GM23338 (cell line): Measurements from ENCODE around the gene REL. TPM values are rescaled to one million over a fixed set of nuclear protein-coding genes. Genes with fewer than 3 reads are reported as not detected.

ENCODE experiments used
- ATAC-seq: fragments of 200-7000 bp; cut with Tn5 transposase; 3 replicates; pipeline ENCODE4 v1.9.1; 2020
- DNase-seq: peaks from one replicate; pipeline ENCODE4 v3.0.0-alpha.2; 2015; ENCODE audit warnings: low spot score
- H2AFZ ChIP-seq: fragments of 200-600 bp; sonication (generic); 2 replicates; pipeline ENCODE4 v1.8.0; 2016; ENCODE audit warnings: antibody characterized with exemption, mild to moderate bottlenecking, moderate library complexity
- H3F3A ChIP-seq: fragments of 200-600 bp; sonication (generic); replicated peaks from 2 replicates; pipeline ENCODE4 v1.8.0; 2017; ENCODE audit warnings: antibody characterized with exemption, mixed run types, low read depth
- H3K27ac ChIP-seq: fragments of 200-600 bp; sonication (generic); 2 replicates; pipeline ENCODE4 v1.6.1; 2016; ENCODE audit warnings: low read depth
- H3K27me3 ChIP-seq: fragments of 200-600 bp; sonication (generic); 2 replicates; pipeline ENCODE4 v1.8.0; 2016; ENCODE audit warnings: mild to moderate bottlenecking, mixed run types, moderate library complexity; ENCODE audit not compliant: insufficient read depth
- H3K36me3 ChIP-seq: fragments of 200-600 bp; sonication (generic); 2 replicates; pipeline ENCODE4 v1.8.0; 2016; ENCODE audit warnings: mild to moderate bottlenecking; ENCODE audit not compliant: insufficient read depth
- H3K4me1 ChIP-seq: fragments of 200-600 bp; sonication (generic); 2 replicates; pipeline ENCODE4 v1.8.0; 2016; ENCODE audit warnings: mild to moderate bottlenecking, moderate library complexity; ENCODE audit not compliant: insufficient read depth
- H3K4me2 ChIP-seq: fragments of 200-600 bp; sonication (generic); 2 replicates; pipeline ENCODE4 v1.7.1; 2017; ENCODE audit warnings: mixed run types
- H3K4me3 ChIP-seq: fragments of 200-600 bp; sonication (generic); 2 replicates; pipeline ENCODE4 v1.6.1; 2016; ENCODE audit warnings: mixed run types
- H3K79me2 ChIP-seq: fragments of 200-600 bp; sonication (generic); replicated peaks from 2 replicates; pipeline ENCODE4 v1.8.0; 2017; ENCODE audit warnings: mild to moderate bottlenecking; ENCODE audit not compliant: insufficient read depth
- H3K9me2 ChIP-seq: fragments of 200-600 bp; sonication (generic); 2 replicates; pipeline ENCODE4 v1.8.0; 2017; ENCODE audit not compliant: insufficient read depth
- H4K20me1 ChIP-seq: fragments of 200-600 bp; sonication (generic); replicated peaks from 2 replicates; pipeline ENCODE4 v1.8.0; 2017; ENCODE audit warnings: mild to moderate bottlenecking; ENCODE audit not compliant: insufficient read depth
- H3K27ac Mint-ChIP-seq: 2 replicates; pipeline ENCODE4 v1.8.0; 2020; ENCODE audit warnings: inconsistent platforms, mild to moderate bottlenecking, moderate library complexity, mixed read lengths
- H3K27me3 Mint-ChIP-seq: 3 replicates; pipeline ENCODE4 v1.8.0; 2022; ENCODE audit warnings: low read depth, mild to moderate bottlenecking, moderate library complexity, mixed read lengths, inconsistent platforms; ENCODE audit not compliant: insufficient read depth, poor library complexity
- H3K36me3 Mint-ChIP-seq: 3 replicates; pipeline ENCODE4 v1.8.0; 2021; ENCODE audit warnings: low read depth, mild to moderate bottlenecking, inconsistent platforms, moderate library complexity, mixed read lengths
- H3K4me1 Mint-ChIP-seq: 3 replicates; pipeline ENCODE4 v1.8.0; 2020; ENCODE audit warnings: mild to moderate bottlenecking, inconsistent platforms, mixed read lengths
- H3K4me3 Mint-ChIP-seq: 3 replicates; pipeline ENCODE4 v1.8.0; 2021; ENCODE audit warnings: moderate library complexity, mild to moderate bottlenecking, inconsistent platforms, mixed read lengths
- H3K9me3 Mint-ChIP-seq: 3 replicates; pipeline ENCODE4 v1.8.0; 2020; ENCODE audit warnings: moderate library complexity, mild to moderate bottlenecking, inconsistent platforms, mixed read lengths
- EZH2phosphoT487 ChIP-seq: fragments of 200-600 bp; sonication (generic); IDR thresholded peaks from one replicate; pipeline ENCODE4 v1.8.1; 2018; ENCODE audit warnings: antibody characterized with exemption; ENCODE audit not compliant: unreplicated experiment
- JUNB ChIP-seq: IDR thresholded peaks from one replicate; pipeline ENCODE4 v1.6.1; 2016; ENCODE audit warnings: antibody characterized with exemption; ENCODE audit not compliant: unreplicated experiment
- NANOG ChIP-seq: IDR thresholded peaks from 2 replicates; pipeline ENCODE4 v1.6.1; 2016; ENCODE audit warnings: antibody characterized with exemption, borderline replicate concordance
- POLR2AphosphoS5 ChIP-seq: IDR thresholded peaks from 2 replicates; pipeline ENCODE4 v1.6.1; 2016; ENCODE audit warnings: antibody characterized with exemption, low read depth
- STAT1 ChIP-seq: IDR thresholded peaks from one replicate; pipeline ENCODE4 v1.6.1; 2016; ENCODE audit warnings: antibody characterized with exemption; ENCODE audit not compliant: unreplicated experiment
- ZNF114 ChIP-seq: fragments of 250-450 bp; sonication (Bioruptor Pico); IDR thresholded peaks from 2 replicates; pipeline ENCODE4 v1.5.0; 2020; ENCODE audit warnings: mild to moderate bottlenecking, moderate library complexity
- ZNF331 ChIP-seq: fragments of 250-450 bp; sonication (Bioruptor Pico); IDR thresholded peaks from 2 replicates; pipeline ENCODE4 v1.5.0; 2020; ENCODE audit warnings: low read depth, mild to moderate bottlenecking, moderate library complexity
- polyA plus RNA-seq: library from polyadenylated mRNA; unstranded; fragments of >200 nt; fragmentation: Nextera tagmentation; extraction: Ambion mirVana; gene quantifications from 2 replicates; pipeline ENCODE4 v1.2.1, GENCODE V29; 2016
- total RNA-seq: library from RNA; depleted of rRNA; stranded (reverse); fragments of >200 nt; shearing (Covaris generic); gene quantifications from 2 replicates; pipeline ENCODE4 v1.2.3, GENCODE V29; 2014
- TF ChIP-seq, protein P1 (sequence below): fragments of 250-450 bp; sonication (Bioruptor Pico); IDR thresholded peaks from 2 replicates; pipeline ENCODE4 v1.5.0; 2020; ENCODE audit warnings: mild to moderate bottlenecking, moderate library complexity
- TF ChIP-seq, protein P2 (sequence below): IDR thresholded peaks from one replicate; pipeline ENCODE4 v1.6.1; 2018; ENCODE audit warnings: antibody characterized with exemption; ENCODE audit not compliant: unreplicated experiment

The REL gene
- total and polyA plus RNA-seq, 2 experiments from 2014 or later = 4.1 to 8.0 TPM

GRCh38 chr2:60836491-60836890, 44.9 kb upstream of the REL start:
- no peaks in the 10 kb centered on the region; the same call in 1 of the 2 replicates for H4K20me1 ChIP-seq
- H3K4me1 ChIP-seq = 0 out of 2 replicates have a peak, but pooled peaks cover 9% of the 10 kb centered on the region
- Mint-ChIP-seq H3K9me3 (no peaks in the 10 kb centered on the region), H3K27ac (no peak overlapping the region), H3K36me3 (no peaks in the 10 kb centered on the region), H3K4me3 (no peak overlapping the region), H3K4me1 (peaks cover 9% of the 10 kb centered on the region), H3K27me3 (peaks cover 31% of the 10 kb centered on the region)
- no peak for DNase-seq
- H2AFZ ChIP-seq = no peak overlapping the region
- H3K36me3 ChIP-seq = no peaks in the 10 kb centered on the region
- H3K4me3 ChIP-seq = no peak overlapping the region
- H3K9me2 ChIP-seq = no peaks in the 10 kb centered on the region
- no peaks in the 10 kb centered on the region for H3K79me2 ChIP-seq
- TF ChIP-seq ZNF114 (CRISPR knock-in tag) (no peak), NANOG (no peak), JUNB (no peak), POLR2AphosphoS5 (no peak), EZH2phosphoT487 (no peak), ZNF331 (no peak)
- TF ChIP-seq, protein P1, sequence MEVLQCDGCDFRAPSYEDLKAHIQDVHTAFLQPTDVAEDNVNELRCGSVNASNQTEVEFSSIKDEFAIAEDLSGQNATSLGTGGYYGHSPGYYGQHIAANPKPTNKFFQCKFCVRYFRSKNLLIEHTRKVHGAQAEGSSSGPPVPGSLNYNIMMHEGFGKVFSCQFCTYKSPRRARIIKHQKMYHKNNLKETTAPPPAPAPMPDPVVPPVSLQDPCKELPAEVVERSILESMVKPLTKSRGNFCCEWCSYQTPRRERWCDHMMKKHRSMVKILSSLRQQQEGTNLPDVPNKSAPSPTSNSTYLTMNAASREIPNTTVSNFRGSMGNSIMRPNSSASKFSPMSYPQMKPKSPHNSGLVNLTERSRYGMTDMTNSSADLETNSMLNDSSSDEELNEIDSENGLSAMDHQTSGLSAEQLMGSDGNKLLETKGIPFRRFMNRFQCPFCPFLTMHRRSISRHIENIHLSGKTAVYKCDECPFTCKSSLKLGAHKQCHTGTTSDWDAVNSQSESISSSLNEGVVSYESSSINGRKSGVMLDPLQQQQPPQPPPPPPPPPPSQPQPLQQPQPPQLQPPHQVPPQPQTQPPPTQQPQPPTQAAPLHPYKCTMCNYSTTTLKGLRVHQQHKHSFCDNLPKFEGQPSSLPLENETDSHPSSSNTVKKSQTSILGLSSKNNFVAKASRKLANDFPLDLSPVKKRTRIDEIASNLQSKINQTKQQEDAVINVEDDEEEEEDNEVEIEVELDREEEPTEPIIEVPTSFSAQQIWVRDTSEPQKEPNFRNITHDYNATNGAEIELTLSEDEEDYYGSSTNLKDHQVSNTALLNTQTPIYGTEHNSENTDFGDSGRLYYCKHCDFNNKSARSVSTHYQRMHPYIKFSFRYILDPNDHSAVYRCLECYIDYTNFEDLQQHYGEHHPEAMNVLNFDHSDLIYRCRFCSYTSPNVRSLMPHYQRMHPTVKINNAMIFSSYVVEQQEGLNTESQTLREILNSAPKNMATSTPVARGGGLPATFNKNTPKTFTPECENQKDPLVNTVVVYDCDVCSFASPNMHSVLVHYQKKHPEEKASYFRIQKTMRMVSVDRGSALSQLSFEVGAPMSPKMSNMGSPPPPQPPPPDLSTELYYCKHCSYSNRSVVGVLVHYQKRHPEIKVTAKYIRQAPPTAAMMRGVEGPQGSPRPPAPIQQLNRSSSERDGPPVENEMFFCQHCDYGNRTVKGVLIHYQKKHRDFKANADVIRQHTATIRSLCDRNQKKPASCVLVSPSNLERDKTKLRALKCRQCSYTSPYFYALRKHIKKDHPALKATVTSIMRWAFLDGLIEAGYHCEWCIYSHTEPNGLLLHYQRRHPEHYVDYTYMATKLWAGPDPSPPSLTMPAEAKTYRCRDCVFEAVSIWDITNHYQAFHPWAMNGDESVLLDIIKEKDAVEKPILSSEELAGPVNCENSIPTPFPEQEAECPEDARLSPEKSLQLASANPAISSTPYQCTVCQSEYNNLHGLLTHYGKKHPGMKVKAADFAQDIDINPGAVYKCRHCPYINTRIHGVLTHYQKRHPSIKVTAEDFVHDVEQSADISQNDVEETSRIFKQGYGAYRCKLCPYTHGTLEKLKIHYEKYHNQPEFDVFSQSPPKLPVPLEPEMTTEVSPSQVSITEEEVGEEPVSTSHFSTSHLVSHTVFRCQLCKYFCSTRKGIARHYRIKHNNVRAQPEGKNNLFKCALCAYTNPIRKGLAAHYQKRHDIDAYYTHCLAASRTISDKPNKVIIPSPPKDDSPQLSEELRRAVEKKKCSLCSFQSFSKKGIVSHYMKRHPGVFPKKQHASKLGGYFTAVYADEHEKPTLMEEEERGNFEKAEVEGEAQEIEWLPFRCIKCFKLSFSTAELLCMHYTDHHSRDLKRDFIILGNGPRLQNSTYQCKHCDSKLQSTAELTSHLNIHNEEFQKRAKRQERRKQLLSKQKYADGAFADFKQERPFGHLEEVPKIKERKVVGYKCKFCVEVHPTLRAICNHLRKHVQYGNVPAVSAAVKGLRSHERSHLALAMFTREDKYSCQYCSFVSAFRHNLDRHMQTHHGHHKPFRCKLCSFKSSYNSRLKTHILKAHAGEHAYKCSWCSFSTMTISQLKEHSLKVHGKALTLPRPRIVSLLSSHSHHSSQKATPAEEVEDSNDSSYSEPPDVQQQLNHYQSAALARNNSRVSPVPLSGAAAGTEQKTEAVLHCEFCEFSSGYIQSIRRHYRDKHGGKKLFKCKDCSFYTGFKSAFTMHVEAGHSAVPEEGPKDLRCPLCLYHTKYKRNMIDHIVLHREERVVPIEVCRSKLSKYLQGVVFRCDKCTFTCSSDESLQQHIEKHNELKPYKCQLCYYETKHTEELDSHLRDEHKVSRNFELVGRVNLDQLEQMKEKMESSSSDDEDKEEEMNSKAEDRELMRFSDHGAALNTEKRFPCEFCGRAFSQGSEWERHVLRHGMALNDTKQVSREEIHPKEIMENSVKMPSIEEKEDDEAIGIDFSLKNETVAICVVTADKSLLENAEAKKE = no peak
- H3F3A ChIP-seq = no peaks in the 10 kb centered on the region
- H3K27me3 ChIP-seq = peaks cover 67% of the 10 kb centered on the region
- no peak for ATAC-seq
- H3K4me2 ChIP-seq = no peak overlapping the region
- no peak overlapping the region for H3K27ac ChIP-seq

- DNase-seq (no peak), ATAC-seq (no peak)
- Histone ChIP-seq H3K79me2 (no peaks in the 10 kb centered on the region), H2AFZ (no peak overlapping the region), H3K27me3 (peaks cover 70% of the 10 kb centered on the region), H3F3A (no peaks in the 10 kb centered on the region), H3K27ac (no peak overlapping the region), H4K20me1 (no peaks in the 10 kb centered on the region; the same call in 1 of the 2 replicates), H3K4me3 (no peak overlapping the region), H3K36me3 (no peaks in the 10 kb centered on the region), H3K4me2 (no peak overlapping the region), H3K4me1 (0 out of 2 replicates have a peak, but pooled peaks cover 9% of the 10 kb centered on the region), H3K9me2 (no peaks in the 10 kb centered on the region)
- Mint-ChIP-seq H3K9me3 (no peaks in the 10 kb centered on the region), H3K4me3 (no peak overlapping the region), H3K36me3 (no peaks in the 10 kb centered on the region), H3K27me3 (peaks cover 31% of the 10 kb centered on the region), H3K27ac (no peak overlapping the region), H3K4me1 (peaks cover 9% of the 10 kb centered on the region)
- TF ChIP-seq ZNF114 (CRISPR knock-in tag) = no peak
- TF ChIP-seq EZH2phosphoT487 = no peak
- no peak for TF ChIP-seq POLR2AphosphoS5
- TF ChIP-seq STAT1 = no peak
- TF ChIP-seq, protein P2, sequence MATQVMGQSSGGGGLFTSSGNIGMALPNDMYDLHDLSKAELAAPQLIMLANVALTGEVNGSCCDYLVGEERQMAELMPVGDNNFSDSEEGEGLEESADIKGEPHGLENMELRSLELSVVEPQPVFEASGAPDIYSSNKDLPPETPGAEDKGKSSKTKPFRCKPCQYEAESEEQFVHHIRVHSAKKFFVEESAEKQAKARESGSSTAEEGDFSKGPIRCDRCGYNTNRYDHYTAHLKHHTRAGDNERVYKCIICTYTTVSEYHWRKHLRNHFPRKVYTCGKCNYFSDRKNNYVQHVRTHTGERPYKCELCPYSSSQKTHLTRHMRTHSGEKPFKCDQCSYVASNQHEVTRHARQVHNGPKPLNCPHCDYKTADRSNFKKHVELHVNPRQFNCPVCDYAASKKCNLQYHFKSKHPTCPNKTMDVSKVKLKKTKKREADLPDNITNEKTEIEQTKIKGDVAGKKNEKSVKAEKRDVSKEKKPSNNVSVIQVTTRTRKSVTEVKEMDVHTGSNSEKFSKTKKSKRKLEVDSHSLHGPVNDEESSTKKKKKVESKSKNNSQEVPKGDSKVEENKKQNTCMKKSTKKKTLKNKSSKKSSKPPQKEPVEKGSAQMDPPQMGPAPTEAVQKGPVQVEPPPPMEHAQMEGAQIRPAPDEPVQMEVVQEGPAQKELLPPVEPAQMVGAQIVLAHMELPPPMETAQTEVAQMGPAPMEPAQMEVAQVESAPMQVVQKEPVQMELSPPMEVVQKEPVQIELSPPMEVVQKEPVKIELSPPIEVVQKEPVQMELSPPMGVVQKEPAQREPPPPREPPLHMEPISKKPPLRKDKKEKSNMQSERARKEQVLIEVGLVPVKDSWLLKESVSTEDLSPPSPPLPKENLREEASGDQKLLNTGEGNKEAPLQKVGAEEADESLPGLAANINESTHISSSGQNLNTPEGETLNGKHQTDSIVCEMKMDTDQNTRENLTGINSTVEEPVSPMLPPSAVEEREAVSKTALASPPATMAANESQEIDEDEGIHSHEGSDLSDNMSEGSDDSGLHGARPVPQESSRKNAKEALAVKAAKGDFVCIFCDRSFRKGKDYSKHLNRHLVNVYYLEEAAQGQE = no peak
Observed at GRCh38 chr2:60837123-60837522, 44.3 kb upstream of the REL start.
